ENCODE data around the gene OS9.
A peak's percentile ranks its signal among the peaks of the same experiment; 100 is the strongest.
"Not testable (repeated sequence)": the region's sequence is repeated elsewhere in the genome, so short reads cannot be mapped to it uniquely, and the experiment has no call there.

OS9 gene, protein sequence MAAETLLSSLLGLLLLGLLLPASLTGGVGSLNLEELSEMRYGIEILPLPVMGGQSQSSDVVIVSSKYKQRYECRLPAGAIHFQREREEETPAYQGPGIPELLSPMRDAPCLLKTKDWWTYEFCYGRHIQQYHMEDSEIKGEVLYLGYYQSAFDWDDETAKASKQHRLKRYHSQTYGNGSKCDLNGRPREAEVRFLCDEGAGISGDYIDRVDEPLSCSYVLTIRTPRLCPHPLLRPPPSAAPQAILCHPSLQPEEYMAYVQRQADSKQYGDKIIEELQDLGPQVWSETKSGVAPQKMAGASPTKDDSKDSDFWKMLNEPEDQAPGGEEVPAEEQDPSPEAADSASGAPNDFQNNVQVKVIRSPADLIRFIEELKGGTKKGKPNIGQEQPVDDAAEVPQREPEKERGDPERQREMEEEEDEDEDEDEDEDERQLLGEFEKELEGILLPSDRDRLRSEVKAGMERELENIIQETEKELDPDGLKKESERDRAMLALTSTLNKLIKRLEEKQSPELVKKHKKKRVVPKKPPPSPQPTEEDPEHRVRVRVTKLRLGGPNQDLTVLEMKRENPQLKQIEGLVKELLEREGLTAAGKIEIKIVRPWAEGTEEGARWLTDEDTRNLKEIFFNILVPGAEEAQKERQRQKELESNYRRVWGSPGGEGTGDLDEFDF

GRCh38 chr12:57693659-57694458 is at the start of gene OS9:
Gene OS9, plus strand, starts transcription at chr12:57694132. Its CDS starts 30 bp downstream, at chr12:57694162.
- peak; percentile 99 for DNase-seq

- DNase-seq = not testable (repeated sequence)
These were observed 47.8 kb upstream of the OS9 start for GRCh38 chr12:57645990-57646658.

- not testable (repeated sequence) for DNase-seq
These were observed 47.3 kb upstream of the OS9 start for GRCh38 chr12:57646659-57647049.

GRCh38 chr12:57654042-57654441 is 39.9 kb upstream of the OS9 start:
- DNase-seq = no peak

DNA sequence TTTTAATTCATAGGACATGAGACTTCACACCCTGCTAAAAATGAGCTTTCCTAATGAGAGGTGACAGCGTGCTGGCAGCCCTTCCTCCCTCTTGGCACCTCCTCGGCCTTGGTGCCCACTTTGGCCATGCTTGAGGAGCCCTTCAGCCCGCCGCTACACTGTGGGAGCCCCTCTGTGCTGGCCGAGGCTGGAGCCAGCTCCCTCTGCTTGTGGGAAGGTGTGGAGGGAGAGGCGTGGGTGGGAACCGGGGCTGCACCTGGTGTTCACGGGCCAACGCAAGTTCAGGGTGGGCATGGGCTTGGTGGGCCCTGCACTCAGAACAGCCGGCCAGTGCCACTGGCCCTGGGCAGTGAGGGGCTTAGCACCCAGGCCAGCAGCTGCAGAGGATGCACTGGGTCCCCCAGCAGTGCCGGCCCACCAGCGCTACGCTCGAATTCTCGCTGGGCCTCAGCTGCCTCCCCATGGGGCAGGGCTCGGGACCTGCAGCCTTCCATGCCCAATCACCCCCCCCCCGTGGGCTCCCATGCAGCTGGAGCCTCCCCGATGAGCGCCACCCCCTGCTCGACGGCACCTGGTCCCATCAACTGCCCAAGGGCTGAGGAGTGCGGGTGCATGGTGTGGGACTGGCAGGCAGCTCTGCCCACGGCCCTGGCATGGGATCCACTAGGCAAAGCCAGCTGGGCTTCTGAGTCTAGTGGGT is 38.2 kb upstream of the OS9 start:
- DNase-seq = no peak

DNA sequence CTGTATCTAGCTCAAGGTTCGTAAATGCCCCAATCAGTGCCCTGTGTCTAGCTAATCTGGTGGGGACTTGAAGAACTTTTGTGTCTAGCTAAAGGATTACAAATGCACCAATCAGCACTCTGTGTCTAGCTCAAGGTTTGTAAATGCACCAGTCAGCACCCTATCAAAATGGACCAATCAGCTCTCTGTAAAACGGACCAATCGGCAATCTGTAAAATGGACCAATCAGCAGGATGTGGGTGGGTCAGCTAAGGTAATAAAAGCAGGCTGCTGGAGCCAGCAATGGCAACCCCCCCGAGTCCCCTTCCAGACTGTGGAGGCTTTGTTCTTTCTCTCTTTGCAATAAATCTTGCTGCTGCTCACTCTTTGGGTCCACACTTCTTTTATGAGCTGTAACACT is 37.5 kb upstream of the OS9 start:
- DNase-seq = not testable (repeated sequence)

DNA sequence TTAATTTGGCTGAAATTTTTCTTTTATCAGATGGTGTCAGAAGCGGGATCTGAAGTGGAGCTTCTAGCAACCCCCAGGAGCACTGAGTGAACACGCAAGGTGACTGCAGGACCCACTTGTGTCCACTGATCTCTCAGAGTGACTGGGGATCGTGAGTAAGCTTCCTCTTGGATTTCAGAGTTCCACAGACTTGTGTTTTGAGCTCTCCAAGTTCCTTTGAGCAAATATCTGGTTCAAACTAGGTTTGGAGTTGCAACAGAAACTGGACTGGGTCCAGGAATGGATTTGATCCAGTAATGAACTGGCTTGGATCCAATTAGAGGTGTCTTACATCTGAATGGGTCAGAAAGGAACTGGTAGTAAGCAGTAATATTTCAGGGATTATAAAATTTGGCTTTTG is 36.2 kb upstream of the OS9 start:
- no peak for DNase-seq

GRCh38 chr12:57658890-57659289 is 35.0 kb upstream of the OS9 start:
- no peak for DNase-seq

- DNase-seq = no peak
These were observed 32.6 kb upstream of the OS9 start for GRCh38 chr12:57661376-57661775.

DNA sequence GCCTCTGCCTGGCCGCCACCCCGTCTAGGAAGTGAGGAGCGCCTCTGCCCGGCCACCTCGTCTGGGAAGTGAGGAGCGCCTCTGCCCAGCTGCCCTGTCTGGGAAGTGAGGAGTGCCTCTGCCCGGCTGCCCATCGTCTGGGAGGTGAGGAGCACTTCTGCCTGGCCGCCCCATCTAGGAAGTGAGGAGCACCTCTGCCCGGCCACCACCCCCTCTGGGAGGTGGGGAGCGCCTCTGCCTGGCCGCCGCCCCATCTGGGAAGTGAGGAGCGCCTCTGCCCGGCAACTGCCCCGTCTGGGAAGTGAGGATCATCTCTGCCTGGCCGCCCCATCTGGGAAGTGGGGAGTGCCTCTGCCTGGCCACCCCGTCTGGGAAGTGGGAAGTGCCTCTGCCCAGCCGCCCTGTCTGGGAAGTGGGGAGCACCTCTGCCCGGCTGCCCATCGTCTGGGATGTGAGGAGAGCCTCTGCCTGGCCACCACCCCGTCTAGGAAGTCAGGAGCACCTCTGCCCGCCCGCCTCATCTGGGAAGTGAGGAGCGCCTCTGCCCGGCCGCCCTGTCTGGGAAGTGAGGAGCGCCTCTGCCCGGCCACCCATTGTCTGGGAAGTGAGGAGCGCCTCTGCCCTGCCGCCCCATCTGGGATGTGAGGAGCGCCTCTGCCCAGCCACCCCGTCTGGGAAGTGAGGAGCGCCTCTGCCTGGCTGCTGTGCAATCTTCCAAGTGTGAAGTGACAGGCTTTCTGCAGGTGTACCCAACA is 28.7 kb upstream of the OS9 start:
- not testable (repeated sequence) for DNase-seq

- no peak for DNase-seq
These were observed 27.0 kb upstream of the OS9 start for GRCh38 chr12:57666897-57667296.

DNA sequence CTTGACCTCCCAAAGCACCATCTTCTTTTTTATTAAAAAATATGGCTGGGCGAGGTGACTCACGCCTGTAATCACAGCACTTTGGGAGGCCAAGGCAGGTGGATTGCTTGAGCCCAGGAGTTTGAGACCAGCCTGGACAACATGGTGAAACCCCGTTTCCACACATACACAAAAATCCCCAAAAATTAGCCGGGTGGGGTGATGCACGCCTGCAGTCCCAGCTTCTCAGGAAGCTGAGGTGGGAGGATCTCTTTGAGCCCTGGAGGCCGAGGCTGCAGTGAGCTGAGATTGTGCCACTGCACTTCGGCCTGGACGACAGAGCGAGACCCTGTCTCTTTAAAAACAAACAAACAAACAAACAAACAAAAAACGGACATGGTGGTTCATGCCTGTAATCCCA is 24.2 kb upstream of the OS9 start:
- not testable (repeated sequence) for DNase-seq

- DNase-seq = not testable (repeated sequence)
These were observed 22.1 kb upstream of the OS9 start for GRCh38 chr12:57671811-57672210.

DNA sequence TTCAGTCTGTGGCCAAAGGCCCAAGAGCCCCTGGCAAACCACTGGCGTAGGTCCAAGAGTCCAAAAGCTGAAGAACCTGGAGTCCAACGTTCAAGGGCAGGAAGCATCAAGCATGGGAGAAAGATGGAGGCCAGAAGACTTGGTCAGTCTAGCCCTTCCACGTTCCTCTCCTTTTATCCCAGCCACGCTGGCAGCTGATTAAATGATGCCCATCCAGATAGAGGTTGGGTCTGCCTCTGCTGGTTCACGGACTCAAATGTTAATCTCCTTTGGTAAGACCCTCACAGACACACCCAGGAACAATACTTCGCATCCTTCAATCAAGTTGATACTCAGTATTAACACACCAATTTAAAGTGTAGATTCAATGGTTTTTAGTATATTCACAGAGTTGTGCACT is 21.1 kb upstream of the OS9 start:
- no peak for DNase-seq

GRCh38 chr12:57674691-57675090 is 19.2 kb upstream of the OS9 start:
- no peak for DNase-seq

DNA sequence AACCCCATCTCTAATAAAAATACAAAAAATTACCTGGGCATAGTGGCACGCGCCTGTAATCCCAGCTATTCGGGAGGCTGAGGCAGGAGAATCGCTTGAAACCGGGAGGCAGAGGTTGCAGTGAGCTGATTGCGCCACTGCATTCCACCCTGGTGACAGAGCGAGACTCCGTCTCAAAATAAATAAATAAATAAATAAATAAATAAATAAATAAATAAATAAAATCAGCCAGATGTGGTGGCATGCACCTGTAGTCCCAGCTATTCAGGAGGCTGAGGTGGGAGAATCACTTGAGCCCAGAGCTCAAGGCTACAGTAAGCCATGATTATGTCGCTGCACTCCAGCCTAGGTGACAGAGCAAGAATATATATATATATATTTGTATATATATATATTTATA is 16.0 kb upstream of the OS9 start:
- DNase-seq = not testable (repeated sequence)

DNA sequence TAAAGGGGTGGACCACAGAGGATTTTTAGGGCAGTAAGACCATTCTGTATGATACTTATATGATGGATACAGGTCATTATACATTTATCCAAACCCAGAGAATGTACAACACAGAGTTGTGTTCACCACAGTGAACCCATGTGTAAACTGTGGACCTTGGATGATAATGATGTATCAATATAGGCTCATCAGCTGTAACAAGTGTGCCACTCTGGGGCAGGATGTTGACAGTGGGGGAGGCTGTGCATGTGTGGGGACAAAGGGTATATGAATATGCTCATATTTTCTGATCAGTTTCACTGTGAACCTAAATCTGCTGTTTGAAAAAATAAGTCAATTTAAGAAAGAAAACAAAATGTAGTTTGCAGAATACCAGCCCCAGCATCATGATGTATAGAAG is 14.2 kb upstream of the OS9 start:
- no peak for DNase-seq

- DNase-seq = no peak
These were observed 6.1 kb upstream of the OS9 start for GRCh38 chr12:57687862-57688261.

DNA sequence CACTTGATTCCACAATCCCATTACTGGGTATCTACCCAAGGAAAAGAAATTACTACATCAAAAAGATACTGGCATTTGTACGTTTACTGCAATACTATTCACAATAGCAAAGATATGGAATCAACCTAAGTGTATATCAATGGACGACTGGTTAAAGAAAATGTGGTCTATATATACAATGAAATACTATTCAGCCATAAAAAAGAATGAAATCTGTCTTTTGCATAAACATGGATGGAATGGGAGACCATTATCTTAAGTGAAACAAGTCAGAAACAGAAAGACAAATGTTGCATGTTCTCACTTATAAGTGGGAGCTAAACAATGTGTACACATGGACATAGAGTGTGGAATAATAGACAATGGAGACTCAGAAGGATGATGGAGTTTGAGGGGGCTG is 5.0 kb upstream of the OS9 start:
- no peak for DNase-seq

GRCh38 chr12:57692500-57692899 is 1.4 kb upstream of the OS9 start:
- no peak for DNase-seq

DNA sequence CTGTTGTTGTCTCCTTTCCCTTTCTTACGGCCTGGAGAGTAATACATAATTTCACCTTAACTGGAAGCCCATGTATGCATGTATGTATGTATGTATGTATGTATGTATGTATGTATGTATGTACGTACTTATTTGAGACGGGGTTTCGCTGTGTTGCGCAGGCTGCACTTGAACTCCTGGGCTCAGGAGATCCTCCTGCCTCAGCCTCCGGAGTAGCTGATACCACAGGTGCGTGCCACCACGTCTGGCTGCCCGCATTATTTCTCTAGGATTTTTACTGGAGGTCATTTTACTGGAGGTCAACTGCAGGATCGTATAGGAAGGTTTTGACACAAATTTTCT is 644 bp upstream of the OS9 start:
- no peak for DNase-seq
